GM12892 (cell line): ENCODE data around the gene GPC5.

Experiments used
- POLR2A ChIP-seq: IDR thresholded peaks from 2 replicates; pipeline ENCODE4 v1.6.1; 2011; ENCODE audit warnings: low read depth, low read length, control low read depth
- POLR2AphosphoS5 ChIP-seq: IDR thresholded peaks from 2 replicates; pipeline ENCODE4 v1.6.1; 2011; ENCODE audit warnings: low read depth, low read length, control low read depth
- TAF1 ChIP-seq: IDR thresholded peaks from 2 replicates; pipeline ENCODE4 v1.6.1; 2011; ENCODE audit warnings: low read depth, mild to moderate bottlenecking, control low read depth, low read length, borderline replicate concordance

DNA sequence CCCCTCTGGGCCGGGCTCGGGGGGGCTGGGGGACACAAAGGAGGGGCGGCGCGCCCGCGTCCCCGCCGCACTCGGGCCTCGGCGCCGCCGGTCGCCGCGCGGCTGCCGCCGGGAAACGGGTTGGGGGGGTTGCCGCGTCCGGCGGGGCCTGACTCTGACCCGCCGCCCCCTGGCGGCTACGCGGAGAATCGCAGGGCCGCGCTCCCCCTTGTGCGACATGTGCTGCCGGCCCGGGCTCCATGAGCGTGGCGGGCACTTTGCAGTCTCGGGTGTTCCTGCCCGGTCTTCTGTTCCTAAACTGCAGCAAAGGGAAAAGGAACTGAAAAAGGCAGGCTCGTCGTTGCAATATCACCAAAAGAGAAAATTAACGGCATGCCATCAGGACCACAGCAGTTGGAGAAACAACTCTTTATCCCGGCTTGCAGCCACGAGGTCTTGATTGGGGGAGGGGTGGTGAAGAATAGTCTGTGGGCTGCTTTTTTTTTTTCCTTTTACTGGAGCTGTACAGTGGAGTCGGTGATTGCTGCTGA lies 49.5 kb upstream of the GPC5 start:
- TF ChIP-seq POLR2A (peak; percentile 73), TAF1 (no peak), POLR2AphosphoS5 (no peak)
